HG03135 (cell line): ENCODE results near the gene LCN1.
"Not testable (repeated sequence)": the region's sequence is repeated elsewhere in the genome, so short reads cannot be mapped to it uniquely, and the experiment has no call there.

Experiments
- ATAC-seq: cut with Tn5 transposase; IDR thresholded peaks from one replicate; pipeline ENCODE4 v1.9.1; 2021; ENCODE audit warnings: mild to moderate bottlenecking, moderate library complexity; ENCODE audit not compliant: unreplicated experiment

The LCN1 gene

DNA sequence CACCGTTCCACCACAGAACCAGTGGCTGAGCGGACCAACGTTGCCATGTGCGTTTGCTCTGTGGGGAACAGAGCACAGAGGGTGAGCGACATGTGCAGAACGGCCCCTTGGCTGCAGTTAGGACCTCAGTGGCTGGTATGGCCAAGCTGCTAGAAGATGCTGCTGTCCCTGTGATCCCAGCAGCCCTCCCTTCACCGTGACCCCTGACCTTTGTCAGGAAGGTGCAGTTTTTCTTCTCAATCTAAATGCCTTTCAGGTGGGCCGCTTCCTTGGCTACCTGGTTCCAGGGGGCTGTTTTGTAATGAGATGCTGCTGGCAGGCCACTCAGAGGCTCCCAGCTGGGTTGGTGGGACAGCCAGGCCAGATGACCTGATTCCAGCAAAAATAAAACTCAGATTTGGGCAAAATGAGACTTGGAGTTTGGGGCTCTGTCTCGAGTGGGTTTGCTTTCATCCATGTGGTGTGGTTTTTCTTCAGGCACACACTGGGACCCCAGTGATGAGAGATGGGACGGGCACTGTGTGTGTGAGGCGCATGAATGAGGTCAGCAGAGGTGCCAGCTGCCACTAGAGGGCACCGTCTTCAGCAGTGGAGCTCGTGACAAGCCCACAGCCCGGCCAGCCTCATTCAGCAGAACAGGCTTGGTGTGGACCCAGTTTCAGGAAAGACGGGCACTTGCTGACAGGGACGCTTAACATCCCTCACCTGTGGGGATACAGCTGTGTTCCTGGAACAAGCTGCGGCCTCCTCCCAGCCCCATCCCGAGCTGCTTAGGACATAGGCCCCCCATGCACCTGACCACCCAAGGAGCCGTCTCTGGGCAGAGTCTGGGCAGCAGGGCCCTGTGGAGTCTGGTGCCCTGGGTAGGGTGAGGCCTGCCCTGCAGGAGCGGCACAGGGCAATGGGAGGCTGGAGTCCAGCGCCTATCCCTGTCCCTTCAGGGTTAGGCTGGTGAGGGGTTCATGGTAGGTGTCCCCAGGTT, 16.7 kb upstream of the LCN1 start:
- no peak for ATAC-seq

DNA sequence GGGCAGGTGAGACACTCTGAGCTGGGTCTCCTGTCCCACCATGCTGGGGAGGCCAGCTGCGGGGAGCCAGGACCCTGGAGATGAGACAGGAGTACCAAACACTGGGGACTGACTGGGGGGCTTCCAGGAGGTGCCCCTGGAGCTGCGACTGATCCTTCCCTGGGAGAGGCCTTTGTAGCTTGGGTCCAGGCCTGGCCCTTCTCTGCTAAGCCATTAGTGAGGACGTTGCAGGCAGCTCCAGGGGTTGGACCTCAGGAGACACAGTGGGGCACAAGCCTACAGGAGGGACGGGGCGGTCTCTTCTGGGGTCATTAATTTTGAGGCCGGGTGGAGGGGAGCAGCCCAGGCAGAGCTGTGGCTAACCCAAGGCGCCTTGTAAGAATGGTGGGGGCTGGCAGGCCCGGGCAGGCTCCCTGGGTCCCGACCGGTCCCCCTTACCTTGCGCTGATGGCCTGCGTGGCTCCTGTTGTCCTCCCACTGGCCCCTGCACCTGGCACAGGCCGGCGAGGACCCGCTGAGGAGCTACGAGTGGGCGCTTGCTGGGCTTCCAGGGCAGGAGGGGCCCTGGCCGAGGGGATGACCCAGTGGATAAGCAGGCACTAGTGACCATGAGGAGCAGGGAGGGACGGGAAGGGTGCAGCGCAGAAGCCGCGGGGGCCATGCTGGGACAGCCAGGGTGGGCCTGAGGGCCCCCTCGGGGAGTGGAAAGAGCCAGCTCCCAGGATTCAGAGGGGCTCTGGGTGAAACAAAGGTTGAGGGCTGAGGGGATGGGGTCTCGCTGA, 15.6 kb upstream of the LCN1 start:
- ATAC-seq = no peak

DNA sequence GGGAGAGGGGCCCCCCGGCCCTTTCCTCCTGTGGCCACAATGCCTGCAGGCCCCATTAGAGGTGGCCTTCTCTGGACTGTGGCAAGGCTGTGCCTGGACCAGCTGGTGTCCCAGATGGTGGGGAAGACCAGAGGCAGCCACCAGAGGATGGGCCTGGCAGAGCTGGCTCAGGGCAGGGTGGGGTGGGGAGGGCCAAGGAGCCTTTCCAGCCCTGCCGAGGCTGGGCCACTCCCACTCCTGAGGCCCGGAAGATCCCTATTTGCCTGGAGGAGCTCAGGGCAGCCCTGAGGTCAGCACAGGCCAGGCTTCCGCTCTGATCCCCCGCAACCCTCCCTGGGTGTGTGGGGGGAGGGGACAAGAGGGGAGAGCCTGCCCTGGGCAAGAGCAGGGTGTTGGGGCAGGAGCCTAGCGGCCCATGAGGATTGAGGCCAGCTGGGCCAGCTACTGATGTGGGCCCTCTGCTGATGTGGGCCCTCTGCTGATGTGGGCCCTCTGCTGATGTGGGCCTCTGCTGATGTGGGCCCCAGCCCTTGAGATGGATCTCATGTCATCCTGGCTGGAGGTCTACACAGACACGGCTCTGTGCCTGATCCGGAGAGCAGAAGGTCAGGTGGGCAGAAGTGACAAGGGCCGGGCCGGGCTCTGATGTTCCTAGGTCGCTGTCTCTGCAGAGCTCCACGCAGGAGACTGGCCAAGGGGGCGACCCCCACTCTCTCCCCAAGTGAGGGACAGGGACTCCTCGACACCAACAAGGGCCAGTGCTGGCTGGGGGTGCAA, 14.7 kb upstream of the LCN1 start:
- no peak for ATAC-seq

DNA sequence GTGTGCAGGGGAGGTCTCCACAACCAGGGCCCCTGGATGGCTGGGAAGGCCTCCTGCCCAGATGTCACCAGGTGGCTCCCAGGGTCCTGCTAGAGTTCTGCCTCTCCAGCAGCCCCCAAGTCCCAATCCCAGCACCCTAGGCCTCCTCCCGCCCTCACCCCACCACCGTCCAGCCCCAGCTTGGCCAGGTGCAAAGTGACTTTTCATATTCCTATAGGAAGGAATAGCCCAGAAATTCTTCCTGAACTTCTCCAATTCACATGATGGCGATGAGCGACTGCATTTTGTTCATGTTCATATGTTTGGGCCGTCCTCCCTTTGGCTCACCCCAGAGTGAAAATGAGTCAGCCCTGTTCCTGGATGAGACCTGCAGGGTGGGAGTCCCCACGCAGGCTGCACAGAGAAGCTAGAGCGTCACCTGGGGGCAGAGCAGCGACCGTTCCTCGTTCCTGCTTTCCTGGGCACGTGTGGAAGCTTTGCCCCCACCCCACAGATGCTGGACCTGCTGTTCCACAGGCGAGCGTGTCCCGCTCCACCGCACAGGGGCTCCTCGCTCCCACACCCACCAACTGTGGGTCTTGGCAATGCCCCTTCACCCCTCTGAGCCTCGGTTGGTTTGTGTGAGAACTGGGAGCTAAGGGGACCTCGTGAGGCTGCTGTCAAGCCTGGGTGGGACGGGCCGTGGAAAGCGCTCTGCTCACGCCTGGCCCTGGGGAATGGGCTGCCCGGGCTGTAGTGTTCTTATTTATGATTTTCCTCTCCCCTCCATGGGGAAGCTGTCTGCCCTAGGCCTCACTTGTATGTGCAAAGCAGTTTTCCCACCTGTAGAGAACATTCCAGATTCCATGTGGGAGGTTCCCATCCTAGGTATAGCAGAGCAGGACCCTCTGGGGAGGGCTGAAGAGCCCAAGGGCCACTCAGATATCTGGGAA, 13.9 kb upstream of the LCN1 start:
- ATAC-seq = no peak

DNA sequence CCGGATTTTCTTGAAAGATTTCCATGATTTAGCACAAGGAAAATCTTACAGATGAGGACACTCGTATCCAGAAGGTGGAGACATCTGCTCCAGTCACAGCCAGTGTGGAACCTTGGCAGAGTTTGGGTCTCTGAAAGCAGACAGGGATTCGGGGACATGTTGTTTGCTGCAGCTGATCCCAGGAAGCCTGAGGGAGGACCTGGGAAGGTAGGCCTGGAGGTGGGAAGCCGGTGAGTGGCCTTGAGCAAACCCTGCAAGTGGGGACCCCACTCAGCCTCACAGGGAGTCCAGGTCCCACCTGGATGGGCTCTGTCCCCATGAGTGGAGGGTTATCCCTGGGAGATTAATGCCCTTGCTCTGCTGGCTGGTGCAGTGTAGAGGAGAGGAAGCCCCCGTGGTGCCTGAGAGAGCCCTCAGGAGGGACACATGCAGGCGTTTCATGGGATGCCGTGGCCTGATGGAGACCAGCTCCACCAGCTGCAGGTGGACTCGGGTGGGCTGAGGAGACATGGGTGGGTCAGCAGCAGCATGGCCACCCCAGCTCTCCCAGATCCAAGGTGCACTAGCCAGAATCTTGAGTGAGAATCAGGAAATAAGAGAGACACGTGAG, 12.9 kb upstream of the LCN1 start:
- ATAC-seq = no peak

DNA sequence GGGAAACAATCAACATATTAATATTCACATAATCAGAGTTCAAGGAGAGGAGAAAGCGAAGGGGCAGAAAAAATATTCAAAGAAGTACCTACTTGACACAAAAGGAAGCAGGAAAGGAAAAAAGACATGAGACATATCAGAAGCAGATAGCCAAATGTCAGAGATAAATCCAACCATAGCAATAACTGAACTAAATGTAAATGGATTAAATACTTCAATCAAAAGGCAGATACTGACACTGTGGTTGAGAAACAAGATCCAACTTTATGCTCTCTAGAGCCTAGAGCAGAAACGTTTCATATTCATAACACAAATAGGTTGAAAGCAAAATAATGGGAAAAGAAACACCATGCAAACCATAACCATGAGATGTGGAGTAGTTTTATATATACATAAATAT, 11.8 kb upstream of the LCN1 start:
- ATAC-seq = no peak

DNA sequence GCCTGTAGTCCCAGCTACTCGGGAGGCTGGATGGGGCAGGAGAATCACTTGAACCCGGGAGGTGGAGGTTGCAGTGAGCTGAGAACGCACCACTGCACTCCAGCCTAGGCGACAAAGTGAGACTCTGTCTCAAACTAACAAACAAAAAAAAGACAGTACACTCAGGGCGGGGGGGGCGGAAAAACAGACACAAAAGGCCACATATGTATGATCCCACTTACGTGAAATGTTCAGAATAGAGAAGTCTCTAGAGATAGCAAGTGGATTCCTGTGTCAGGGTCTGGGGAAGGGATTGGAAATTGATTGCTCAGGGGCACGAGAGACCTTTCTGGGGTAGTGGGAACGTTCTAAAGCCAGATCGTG, 9.0 kb upstream of the LCN1 start:
- ATAC-seq = no peak

DNA sequence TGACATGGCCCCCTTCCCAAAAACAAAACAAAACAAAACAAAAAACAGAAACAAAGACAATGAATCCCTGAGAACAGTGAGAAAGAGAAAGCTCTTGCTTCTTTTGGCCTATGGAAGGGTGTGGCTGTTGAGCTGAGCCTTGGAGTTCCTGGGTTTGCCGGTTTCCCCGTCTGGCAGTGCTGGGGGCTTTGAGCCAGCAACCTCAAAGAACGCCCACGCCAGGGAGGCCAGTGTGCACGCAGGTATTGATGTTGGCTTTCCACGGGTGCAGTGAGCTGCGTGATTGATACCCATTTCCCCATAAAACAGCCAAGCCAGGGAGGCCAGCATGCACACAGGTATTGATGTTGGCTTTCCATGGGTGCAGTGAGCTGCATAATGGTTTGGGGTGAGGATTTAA, 8.3 kb upstream of the LCN1 start:
- no peak for ATAC-seq

DNA sequence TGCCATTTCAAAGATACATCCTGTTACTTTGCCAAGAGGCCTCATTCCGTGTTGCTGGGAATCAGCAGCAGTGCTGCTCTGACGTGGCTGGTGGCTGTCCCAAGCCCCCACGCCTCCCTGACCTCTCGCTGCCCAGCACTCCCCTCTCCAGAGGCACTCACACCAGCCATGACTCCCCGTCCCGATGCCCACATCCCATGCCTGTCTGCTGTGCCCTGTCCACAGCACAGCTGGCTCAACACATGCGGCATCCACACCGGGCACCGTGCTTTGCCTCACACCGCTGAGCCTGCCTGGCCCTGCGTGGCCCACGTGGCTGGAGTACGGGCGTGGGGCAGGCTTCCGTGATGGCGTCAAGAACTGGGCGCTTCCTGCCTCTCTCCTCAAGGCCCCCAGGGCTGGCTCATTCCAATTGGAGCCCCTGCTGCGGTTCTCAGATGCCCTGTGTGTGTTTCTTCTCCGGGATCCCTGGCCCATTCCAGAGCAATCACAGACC, 7.8 kb upstream of the LCN1 start:
- no peak for ATAC-seq

DNA sequence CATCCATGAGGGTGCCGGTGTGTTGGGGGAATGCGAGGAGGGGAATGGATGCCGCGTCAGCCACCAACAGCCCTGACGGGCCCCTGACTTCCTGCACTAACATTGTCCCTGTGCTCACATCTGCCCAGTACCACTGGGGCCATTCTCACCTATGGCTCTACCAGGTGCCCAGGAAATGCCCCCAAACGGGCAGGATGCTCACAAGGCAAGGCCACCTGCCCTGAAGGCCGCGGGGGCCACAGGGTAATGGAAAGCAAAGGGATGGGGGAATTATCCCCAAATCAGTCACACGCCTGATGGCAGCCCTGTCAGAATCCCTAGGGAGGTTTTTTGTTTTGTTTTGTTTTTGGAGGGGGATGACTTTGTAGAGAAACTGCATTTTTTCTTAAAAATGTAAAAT, 7.3 kb upstream of the LCN1 start:
- not testable (repeated sequence) for ATAC-seq

DNA sequence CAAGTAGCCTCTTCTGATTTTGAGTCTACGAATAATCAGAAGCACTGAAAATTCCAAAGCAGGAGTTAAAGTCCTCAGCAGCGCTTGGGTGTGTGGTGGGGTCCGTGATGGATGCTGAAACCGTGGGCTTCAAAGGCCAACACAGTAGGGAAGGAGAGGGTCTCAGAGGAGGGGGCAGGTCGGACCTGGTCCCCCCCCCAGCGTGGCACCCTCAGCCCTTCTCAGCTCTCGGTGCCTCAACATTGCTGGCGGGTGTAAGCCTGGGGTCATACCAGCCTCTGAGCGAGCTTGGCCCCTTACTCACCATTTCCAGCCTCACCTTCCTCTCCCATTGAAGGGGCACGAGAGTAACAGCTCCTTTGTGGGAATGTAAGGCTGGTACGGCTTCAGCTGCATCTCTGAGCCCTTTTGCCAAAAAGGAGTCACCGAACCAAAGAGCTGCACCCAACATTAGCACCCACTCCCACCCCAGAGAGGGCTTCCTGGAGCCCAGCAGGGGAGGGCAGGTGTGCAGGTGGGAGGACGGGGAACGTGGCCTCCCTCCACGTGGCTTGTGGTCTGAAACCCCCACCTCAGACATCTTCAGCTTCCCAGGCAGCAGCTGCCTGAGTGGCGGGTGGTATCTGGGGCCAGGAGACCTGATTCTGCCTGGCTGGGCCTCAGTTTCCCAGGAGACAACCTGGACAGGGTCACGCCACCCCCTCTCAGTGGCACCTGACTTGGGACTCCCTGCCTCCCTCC, 6.7 kb upstream of the LCN1 start:
- no peak for ATAC-seq

DNA sequence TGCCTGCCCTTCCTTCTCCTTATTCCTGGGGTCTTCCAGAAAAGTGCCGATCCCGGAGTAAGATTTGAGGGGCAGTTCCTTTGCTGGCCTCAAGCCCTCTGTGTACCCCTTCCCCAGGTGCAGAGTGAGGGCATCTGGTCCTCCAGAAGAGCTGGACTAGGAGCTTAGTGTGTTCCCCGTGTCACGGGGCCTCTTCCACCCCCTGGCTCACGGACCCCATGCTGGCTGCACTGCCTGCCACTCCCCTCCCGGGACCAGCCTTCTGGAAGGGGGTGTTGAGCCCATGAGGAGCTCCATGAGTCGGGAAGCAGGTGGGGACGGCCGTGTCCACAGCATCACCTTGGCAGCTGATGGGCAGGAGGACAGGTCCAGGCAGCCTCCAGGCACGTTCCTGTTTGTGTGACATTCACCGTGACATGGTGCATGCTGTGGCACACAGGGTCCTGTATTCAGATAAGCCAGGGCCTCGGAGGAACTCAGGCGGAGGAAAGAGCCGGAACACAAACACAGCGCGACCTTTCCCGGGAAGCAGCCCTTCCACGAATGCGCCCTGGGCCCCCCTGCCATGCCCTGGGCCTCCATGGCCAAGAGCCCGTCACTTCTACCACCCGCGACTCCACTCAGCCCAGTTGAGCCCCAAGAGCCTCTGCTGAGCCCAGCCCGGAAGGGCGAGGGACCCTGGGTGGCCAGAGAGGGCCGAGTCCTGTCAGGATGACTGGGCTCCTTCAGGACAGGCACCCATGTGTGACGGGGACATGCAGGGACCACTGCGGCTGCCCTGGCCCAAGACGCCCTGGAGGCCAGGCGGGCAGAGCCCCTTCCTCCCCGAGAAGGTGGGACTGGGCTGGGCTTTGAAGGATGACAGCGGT, 5.9 kb upstream of the LCN1 start:
- no peak for ATAC-seq

DNA sequence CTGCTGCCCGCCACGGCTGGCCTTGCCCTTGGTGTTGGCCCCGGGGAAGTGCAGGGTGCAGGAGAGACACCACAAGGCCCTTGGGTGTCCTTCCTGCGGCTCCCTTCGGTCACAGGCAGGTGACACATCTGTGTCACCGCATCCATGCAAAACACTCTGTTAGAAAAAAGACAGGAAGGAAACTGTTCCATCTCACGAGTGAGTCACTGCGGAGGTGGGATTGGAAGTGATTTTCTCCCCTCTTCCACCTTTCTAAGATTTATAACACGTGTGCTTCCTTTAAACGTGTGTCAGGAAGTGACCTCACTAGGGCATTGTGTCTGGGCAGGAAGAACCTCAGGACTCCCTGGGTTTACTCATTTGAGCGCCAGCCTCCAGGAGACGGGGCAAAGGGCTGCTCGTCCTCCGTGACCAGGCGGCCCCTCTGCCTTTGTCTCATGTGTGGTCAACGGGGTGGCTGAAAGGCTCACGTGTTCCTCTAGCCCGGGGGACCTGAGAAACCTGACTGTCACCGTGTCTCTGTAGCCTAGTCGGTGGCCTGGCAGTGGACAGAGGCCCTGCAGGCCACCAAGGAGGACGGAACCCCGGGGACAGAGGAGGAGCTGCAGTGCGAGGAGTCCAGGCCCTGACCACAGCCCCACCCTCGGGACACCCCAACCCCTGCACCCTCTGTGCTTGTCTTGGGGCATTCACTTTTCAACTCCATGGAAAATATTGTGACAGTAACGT, 4.9 kb upstream of the LCN1 start:
- ATAC-seq = no peak

DNA sequence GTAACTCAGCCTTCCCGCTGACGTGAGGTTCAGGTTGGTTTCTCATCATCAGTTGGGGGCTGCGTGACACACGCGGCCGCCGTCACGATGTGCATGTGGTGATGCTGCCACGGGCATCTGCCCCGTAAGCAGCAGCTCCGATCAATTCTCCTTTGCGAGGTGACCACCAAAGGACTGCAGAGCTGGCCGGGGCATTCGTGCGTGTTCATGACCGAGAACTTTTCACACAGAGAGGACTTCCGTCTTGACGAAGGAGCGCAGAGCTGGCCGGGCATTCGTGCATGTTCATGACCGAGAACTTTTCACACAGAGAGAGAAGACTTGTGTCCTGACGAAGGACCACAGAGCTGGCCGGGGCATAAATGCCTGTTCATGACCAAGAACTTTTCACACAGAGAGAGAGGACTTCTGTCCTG, 3.8 kb upstream of the LCN1 start:
- no peak for ATAC-seq

DNA sequence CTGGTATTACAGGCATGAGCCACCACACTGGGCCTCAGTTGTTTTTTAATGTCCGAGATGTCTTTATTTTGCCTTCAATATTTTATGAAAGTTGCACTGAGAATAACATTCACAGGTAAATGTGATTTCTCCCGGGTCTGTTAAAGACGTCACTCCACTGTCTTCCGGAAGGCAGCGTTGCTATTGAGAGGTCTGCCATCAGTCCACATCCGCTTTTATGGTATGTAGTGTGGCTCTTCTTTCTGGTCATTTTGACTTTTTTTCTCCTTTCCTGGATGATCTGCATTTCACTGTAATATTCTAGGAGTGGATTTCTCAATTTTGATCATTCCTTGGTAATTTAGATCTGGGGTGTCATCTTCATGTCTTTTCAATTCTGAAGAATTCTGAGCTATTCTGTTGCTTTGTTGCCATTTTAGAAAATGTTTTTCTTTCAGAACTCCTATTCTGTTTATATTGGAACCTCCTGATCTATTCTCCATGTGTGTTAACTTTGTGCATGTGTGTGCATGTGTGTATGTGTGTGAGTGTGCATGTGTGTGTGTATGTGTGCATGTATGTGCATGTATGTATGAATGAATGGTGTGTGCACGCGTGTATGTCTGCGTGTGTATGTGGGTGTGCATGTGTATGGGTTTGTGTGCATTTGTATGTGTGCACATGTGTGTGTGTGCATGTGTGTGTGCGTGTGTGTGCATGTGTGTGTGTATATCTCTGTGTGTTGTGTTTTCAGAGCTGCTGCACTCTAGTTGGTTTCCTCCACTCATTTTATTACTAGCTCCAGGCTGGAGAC, 1.9 kb upstream of the LCN1 start:
- no peak for ATAC-seq

DNA sequence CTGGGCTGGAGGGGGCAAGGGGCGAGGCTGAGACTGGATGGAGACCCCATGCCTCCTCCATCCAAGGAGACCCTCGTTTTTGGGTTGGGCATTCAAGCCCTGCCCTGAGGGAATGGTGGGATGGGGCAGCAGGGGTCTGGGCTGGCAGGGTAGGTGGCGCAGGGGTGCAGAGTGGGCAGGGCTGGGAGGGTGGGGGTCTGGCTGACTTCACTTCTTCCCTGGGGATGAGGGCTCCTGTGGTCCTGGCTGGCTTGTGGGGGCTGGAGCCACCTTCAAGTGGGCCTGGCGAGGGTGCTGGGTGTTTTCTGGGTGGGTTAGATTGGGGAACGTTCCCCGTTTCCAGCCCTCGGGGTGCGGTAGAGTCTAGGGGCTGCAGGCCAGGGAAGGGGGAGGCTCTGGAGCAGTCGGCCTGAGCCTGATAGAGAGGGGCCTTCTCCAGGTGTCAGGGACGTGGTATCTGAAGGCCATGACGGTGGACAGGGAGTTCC, 412 bp downstream of the LCN1 start:
- ATAC-seq = no peak
